Esophagus muscularis mucosa (tissue), 4 donors: ENCODE measurements around the gene TALDO1. TPM values are rescaled to one million over a fixed set of nuclear protein-coding genes. Genes with fewer than 3 reads are reported as not detected.

Experiments
- DNase-seq: peaks from one replicate; pipeline ENCODE4 v3.0.0-alpha.2; 2017; ENCODE audit errors: extremely low spot score
- H3K27ac ChIP-seq, 4 donors: fragments of 200-600 bp; sonication (generic); replicated peaks in 1 of 4; 1 replicate in 3 of 4; 2 replicates in 1 of 4; pipeline ENCODE4 v1.5.1; 2016 to 2019; ENCODE audit warnings: mild to moderate bottlenecking in 1 of 4
- H3K27me3 ChIP-seq, 4 donors: fragments of 200-600 bp; sonication (generic); one replicate each; pipeline versions ENCODE4 v1.5.1 to v1.6.0; 2016 to 2019
- H3K36me3 ChIP-seq, 4 donors: fragments of 200-600 bp; sonication (generic); one replicate each; pipeline ENCODE4 v1.5.1; 2016 to 2019
- H3K4me1 ChIP-seq, 4 donors: fragments of 200-600 bp; sonication (generic); one replicate each; pipeline ENCODE4 v1.5.1; 2016 to 2019
- H3K4me3 ChIP-seq, 4 donors: fragments of 200-600 bp; sonication (generic); 1 replicate in 2 of 4; 2 replicates in 2 of 4; pipeline ENCODE4 v1.5.1; 2016 to 2019; ENCODE audit warnings: mild to moderate bottlenecking in 4 of 4, moderate library complexity in 1 of 4
- H3K9me3 ChIP-seq, 4 donors: fragments of 200-600 bp; sonication (generic); 1 replicate in 3 of 4; 2 replicates in 1 of 4; pipeline ENCODE4 v1.5.1; 2016 to 2019
- EP300 ChIP-seq: sonication (generic); formaldehyde crosslinking; IDR thresholded peaks from one replicate; pipeline ENCODE4 v1.6.1; 2017; ENCODE audit warnings: antibody characterized with exemption
- POLR2A ChIP-seq: fragments of 450-650 bp; IDR thresholded peaks from one replicate; pipeline ENCODE4 v1.6.1; 2017; ENCODE audit warnings: antibody characterized with exemption, moderate library complexity, mild to moderate bottlenecking, low read depth
- POLR2AphosphoS5 ChIP-seq, 2 donors: sonication (generic); formaldehyde crosslinking; IDR thresholded peaks; one replicate each; pipeline ENCODE4 v1.6.1; 2017; ENCODE audit warnings: antibody characterized with exemption in 2 of 2
- WGBS: methylation state at CpG from one replicate; pipeline ENCODE4 v1.1.5; 2018; 5-methylcytosine and 5-hydroxymethylcytosine counted together
- intact Hi-C: fragments of 100-400 bp; cut with DNase I; formaldehyde crosslinking; loops from one replicate; pipeline ENCODE4 v1.15.1; 2023
- total RNA-seq, 4 donors: library from RNA; depleted of rRNA; stranded (reverse); fragments of >200 nt; gene quantifications; one replicate each; pipeline versions ENCODE4 v1.1.0 to v1.2.1, GENCODE V29; 2016
- TF ChIP-seq, protein P1 (sequence below), 3 experiments: fragments of 200-600 bp in 2 of 3; fragments of 450-650 bp in 1 of 3; sonication (generic) in 2 of 3; IDR thresholded peaks; one replicate each; pipeline ENCODE4 v1.5.1; 2017 to 2019; ENCODE audit warnings: antibody characterized with exemption in 3 of 3, mild to moderate bottlenecking in 2 of 3, moderate library complexity in 1 of 3

The TALDO1 gene
- total RNA-seq, 4 donors from 2014 or later: 168 to 231 (median 186) TPM

DNA sequence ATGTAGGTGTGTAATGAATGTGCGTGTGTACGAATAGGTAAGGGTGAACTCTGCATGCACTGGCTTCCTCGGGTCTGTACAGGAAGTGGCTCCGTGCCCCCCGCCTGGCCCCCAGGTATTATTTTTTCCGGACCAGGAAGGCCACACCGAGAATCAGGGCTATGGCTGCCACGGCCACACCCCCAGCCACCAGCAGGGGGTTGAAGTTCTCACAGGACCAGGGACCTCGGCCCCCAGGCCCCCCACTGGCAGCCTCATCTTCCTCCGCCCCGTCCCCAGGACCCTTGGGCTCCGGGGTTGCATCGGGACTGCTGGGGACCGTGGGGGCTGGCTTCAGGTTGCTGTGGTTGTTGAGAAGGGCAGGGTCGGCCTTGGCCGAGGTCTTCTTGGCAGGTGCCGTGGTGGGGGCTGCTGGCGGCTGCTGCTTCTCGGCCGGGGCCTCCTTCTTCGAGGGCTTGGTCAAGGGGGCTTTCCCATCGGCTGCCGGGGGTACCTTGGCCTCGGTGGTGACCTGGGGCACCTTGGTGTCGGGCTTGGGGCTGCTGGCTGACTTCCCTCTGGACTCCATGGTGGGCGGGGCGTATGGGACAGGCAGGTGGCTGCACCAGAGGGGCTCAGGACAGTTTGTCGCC lies 40.9 kb downstream of the TALDO1 start:
- intact Hi-C loops: no loop called here
- no peaks in the 10 kb centered on the region for H3K9me3 ChIP-seq
- peaks cover 0 to 42% (median 12%) of the 10 kb centered on the region in 4 donors for H3K27me3 ChIP-seq
- no peak for TF ChIP-seq POLR2A
- TF ChIP-seq, protein P1, sequence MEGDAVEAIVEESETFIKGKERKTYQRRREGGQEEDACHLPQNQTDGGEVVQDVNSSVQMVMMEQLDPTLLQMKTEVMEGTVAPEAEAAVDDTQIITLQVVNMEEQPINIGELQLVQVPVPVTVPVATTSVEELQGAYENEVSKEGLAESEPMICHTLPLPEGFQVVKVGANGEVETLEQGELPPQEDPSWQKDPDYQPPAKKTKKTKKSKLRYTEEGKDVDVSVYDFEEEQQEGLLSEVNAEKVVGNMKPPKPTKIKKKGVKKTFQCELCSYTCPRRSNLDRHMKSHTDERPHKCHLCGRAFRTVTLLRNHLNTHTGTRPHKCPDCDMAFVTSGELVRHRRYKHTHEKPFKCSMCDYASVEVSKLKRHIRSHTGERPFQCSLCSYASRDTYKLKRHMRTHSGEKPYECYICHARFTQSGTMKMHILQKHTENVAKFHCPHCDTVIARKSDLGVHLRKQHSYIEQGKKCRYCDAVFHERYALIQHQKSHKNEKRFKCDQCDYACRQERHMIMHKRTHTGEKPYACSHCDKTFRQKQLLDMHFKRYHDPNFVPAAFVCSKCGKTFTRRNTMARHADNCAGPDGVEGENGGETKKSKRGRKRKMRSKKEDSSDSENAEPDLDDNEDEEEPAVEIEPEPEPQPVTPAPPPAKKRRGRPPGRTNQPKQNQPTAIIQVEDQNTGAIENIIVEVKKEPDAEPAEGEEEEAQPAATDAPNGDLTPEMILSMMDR (IDR thresholded peaks at IDR 0.05): no peak
- no peak for TF ChIP-seq POLR2AphosphoS5 (IDR thresholded peaks at IDR 0.05)
- no peak for TF ChIP-seq EP300
- peaks cover 9 to 26% (median 17%) of the 10 kb centered on the region in 4 donors for H3K4me1 ChIP-seq
- no peak overlapping the region for H3K27ac ChIP-seq
- 74% methylated on average over 19 of the region's 28 CpGs for WGBS
- H3K36me3 ChIP-seq: peaks cover 0 to 29% (median 20%) of the 10 kb centered on the region in 4 donors
- no peak for DNase-seq
- H3K4me3 ChIP-seq: no peak overlapping the region

DNA sequence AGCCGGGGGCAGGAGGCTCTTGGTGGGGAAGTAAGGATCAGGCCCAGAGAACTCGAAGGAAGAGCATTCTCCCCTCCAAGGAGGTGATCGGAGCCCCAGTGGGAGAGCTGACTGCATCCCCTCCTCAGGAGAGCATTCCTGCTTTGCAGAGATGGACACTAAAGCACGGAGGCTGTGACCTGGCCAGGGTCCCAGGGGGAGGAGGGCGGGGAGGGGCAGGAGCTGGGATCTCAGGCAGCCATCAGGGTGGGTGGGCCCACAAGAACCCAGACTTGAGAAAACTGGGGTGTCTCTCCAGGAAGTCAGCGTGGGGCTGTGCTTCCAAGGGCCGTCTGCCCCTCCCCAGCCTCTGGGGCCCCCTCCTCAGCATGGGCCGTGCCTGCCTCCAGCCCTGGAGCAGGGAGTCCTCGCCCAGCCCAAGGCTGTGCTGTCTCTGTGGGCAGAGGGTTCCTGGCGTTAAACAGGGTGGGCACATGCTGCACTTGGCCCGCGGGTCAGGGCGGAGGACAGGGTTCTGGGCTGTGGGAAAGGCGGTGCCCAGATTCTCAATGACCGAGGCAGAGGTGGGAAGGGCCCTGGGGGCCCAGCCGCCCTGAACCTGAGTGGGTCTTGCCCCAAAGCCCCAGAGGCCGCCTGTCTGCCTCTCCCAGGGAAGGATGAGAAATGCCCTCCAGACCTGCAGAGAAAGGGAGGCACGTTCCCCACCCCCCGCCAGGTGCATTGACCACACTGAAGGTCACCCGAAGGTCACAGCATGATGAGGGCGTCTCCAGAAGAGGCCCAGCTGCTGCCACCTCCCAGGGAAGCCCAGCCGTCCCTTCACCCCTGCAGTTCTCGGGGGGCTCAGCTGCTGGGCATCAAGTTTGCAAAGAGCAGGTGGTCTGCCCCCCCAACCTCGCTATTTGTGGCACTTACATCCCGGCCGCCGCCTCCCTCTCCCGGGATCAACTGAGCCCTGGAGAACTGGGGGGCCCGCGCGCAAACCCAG lies 42.0 kb downstream of the TALDO1 start:
- Histone ChIP-seq H3K4me1 (peaks cover 0 to 21% (median 12%) of the 10 kb centered on the region in 4 donors), H3K27ac (no peak overlapping the region), H3K36me3 (peaks cover 0 to 33% (median 26%) of the 10 kb centered on the region in 4 donors), H3K27me3 (peaks cover 0 to 42% (median 12%) of the 10 kb centered on the region in 4 donors), H3K4me3 (peak overlapping the region in 3 of 4 donors; percentile 18 to 39 (median 28)), H3K9me3 (no peaks in the 10 kb centered on the region)
- TF ChIP-seq, protein P1 (IDR thresholded peaks at IDR 0.05): no peak
- TF ChIP-seq EP300 (no peak), POLR2A (no peak), POLR2AphosphoS5 (IDR thresholded peaks at IDR 0.05) (no peak)
- WGBS: 50% methylated on average over 18 of the region's 31 CpGs
- intact Hi-C loops: no loop called here
- DNase-seq: no peak

DNA sequence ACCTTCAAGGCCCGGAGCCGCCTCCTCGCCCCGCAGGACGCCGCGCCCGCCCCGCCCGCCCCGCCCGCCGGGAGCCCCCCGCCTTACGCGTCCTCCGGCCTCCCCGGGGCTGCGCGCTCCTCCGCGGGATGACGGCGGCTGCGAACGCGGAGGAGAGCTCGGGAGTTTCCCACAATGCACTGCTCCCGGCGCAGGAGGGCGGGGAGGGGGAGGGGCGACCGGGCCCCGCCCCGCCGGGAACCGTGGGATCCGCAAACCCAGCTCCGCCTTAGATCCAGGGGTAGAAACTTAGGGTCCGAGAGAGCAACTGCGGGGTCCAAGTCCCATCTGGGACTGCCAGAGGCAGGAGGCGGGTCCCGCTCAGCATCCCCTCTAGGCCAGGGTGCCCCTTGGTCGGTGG lies 42.7 kb downstream of the TALDO1 start, which contains the start of gene CEND1:
Gene CEND1, minus strand, starts transcription at position 148 of the 400 bp plus-strand sequence. CDS start 1,514 bp downstream, outside the sequence.
- WGBS: no CpG with 5 or more reads among the region's 44 CpGs
- TF ChIP-seq POLR2A (no peak), POLR2AphosphoS5 (IDR thresholded peaks at IDR 0.05) (peak in 1 of 2 donors; percentile 24)
- intact Hi-C loops: no loop called here

DNA sequence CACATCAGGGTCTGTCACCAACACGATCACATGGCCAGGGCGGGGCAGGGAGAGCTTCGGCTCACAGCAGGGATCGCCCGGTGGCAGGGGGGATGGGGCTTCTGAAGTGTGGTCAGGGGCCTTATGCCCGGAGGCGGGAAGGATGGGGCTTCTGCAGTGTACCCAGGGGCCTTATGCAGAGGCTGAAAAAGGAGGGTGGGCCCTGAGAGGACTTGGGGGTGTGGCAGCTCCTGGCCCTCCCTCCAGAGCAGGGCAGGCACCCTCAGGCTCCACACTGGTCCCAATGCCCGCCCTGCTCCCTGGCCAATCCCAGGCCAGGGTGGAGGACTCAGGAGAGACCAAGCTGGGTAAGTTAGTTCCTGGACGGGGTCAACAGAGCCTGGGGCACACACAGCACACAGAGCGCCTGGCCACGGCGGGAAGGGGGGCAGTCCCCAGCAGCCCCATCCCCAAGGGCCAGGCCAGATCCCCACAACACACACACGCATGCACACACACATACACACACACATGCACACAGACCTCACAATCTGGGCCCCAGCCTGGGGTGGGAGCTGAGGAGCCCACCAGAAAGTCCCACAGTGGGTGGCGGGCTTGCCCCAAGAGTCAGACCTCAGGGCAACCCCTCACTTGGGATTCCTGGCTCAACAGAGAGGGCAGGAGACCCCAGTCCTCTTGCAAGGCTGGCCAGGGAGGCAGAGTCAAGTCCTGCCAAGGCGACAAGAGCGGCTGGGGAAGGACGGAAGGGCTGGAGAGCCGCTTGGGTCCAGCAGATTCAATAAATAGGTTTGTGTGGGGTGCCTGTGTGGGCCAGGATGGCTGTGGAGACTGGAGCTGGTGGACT lies 43.7 kb downstream of the TALDO1 start:
- Histone ChIP-seq H3K27ac (no peak overlapping the region), H3K4me3 (no peak overlapping the region), H3K9me3 (no peaks in the 10 kb centered on the region), H3K4me1 (peaks cover 14 to 38% (median 27%) of the 10 kb centered on the region in 4 donors), H3K27me3 (peaks cover 0 to 42% (median 12%) of the 10 kb centered on the region in 4 donors), H3K36me3 (peaks cover 0 to 28% (median 25%) of the 10 kb centered on the region in 4 donors)
- intact Hi-C loops: no loop called here
- DNase-seq: no peak
- WGBS: 63% methylated on average over 4 of the region's 18 CpGs
- TF ChIP-seq POLR2A (no peak), POLR2AphosphoS5 (IDR thresholded peaks at IDR 0.05) (no peak), EP300 (no peak)
- TF ChIP-seq, protein P1 (IDR thresholded peaks at IDR 0.05): no peak

More for the DNA sequence above, 42.7 kb downstream of the TALDO1 start, which contains the start of gene CEND1:
- Histone ChIP-seq H3K36me3 (peaks cover 0 to 29% (median 26%) of the 10 kb centered on the region in 4 donors), H3K9me3 (no peaks in the 10 kb centered on the region), H3K4me3 (peak within 1 kb of the TSS in 3 of 4 donors; percentile 18 to 39 (median 28)), H3K27ac (no peak within 1 kb of the TSS), H3K27me3 (peaks cover 0 to 42% (median 12%) of the 10 kb centered on the region in 4 donors), H3K4me1 (peaks cover 4 to 28% (median 17%) of the 10 kb centered on the region in 4 donors)
- no peak for DNase-seq
